Type B pancreatic cell (in vitro differentiated cells): ENCODE measurements around the gene GMEB2. TPM values are rescaled to one million over a fixed set of nuclear protein-coding genes. Genes with fewer than 3 reads are reported as not detected.

Experiments
- total RNA-seq: library from RNA; stranded (reverse); gene quantifications from 2 replicates; pipeline ENCODE4 v1.2.1, GENCODE V29; 2021; ENCODE audit warnings: low replicate concordance

The GMEB2 gene
- total RNA-seq, 1 donor from 2014 or later: 13.9 TPM

Other genes with a start within 250 kb of the GMEB2 start
- gene KCNQ2, start 154.4 kb downstream of the GMEB2 start, total RNA-seq: 4.4 and 47.3 TPM in 2 replicates
- gene EEF1A2, start 128.0 kb downstream of the GMEB2 start, total RNA-seq: 20.5 and 30.2 TPM in 2 replicates
- 280 and 422 TPM in 2 replicates for gene PPDPF, start 106.3 kb downstream of the GMEB2 start, total RNA-seq
- gene PTK6, start 89.7 kb downstream of the GMEB2 start, total RNA-seq: 0.12 and 0.21 TPM in 2 replicates
- not detected in 2 replicates for gene SRMS, start 79.4 kb downstream of the GMEB2 start, total RNA-seq
- gene FNDC11, start 72.9 kb downstream of the GMEB2 start, total RNA-seq: 0.52 and 1.4 TPM in 2 replicates
- gene HELZ2, start 52.9 kb downstream of the GMEB2 start, total RNA-seq: 24.2 and 43.1 TPM in 2 replicates
- gene STMN3, start 26.3 kb upstream of the GMEB2 start, total RNA-seq: 38.9 and 40.8 TPM in 2 replicates
- gene RTEL1, start 31.2 kb upstream of the GMEB2 start, total RNA-seq: 20.7 and 39.2 TPM in 2 replicates
- gene TNFRSF6B, start 69.6 kb upstream of the GMEB2 start, total RNA-seq: not detected in 2 replicates
- 37.2 and 45.0 TPM in 2 replicates for gene ARFRP1, start 80.9 kb upstream of the GMEB2 start, total RNA-seq
- 28.7 and 32.8 TPM in 2 replicates for gene ZGPAT, start 80.9 kb upstream of the GMEB2 start, total RNA-seq
- gene LIME1, start 109.6 kb upstream of the GMEB2 start, total RNA-seq: 6.3 and 11.3 TPM in 2 replicates
- gene SLC2A4RG, start 112.7 kb upstream of the GMEB2 start, total RNA-seq: 52.6 and 75.6 TPM in 2 replicates
- 9.8 and 13.6 TPM in 2 replicates for gene ZBTB46, start 204.2 kb upstream of the GMEB2 start, total RNA-seq
- gene ABHD16B, start 234.4 kb upstream of the GMEB2 start, total RNA-seq: not detected in 2 replicates
- gene TPD52L2, start 238.2 kb upstream of the GMEB2 start, total RNA-seq: 76.5 and 96.3 TPM in 2 replicates